Osteoblast (primary cell): ENCODE measurements around the gene PLEKHN1. TPM values are rescaled to one million over a fixed set of nuclear protein-coding genes. Genes with fewer than 3 reads are reported as not detected.

Source experiments
- DNase-seq: peaks from one replicate; pipeline ENCODE4 v3.0.0; 2011; ENCODE audit warnings: low spot score, mixed read lengths; ENCODE audit not compliant: insufficient read length; ENCODE audit errors: missing footprints
- H2AFZ ChIP-seq: 2 replicates; pipeline ENCODE4 v1.6.0; 2011; ENCODE audit warnings: mild to moderate bottlenecking, low read length
- H3K27ac ChIP-seq: 2 replicates; pipeline ENCODE4 v1.5.1; 2011; ENCODE audit warnings: mild to moderate bottlenecking, low read depth, low read length, moderate library complexity
- H3K27me3 ChIP-seq: 2 replicates; pipeline ENCODE4 v1.6.0; 2012; ENCODE audit warnings: mild to moderate bottlenecking, control low read depth, inconsistent platforms, low read length, moderate library complexity; ENCODE audit not compliant: insufficient read depth
- H3K36me3 ChIP-seq: 2 replicates; pipeline ENCODE4 v1.5.1; 2011; ENCODE audit warnings: mild to moderate bottlenecking, low read length, control low read depth, moderate library complexity; ENCODE audit not compliant: insufficient read depth
- H3K4me1 ChIP-seq: 2 replicates; pipeline ENCODE4 v1.5.1; 2011; ENCODE audit warnings: mild to moderate bottlenecking, low read length, control low read depth, moderate library complexity; ENCODE audit not compliant: insufficient read depth
- H3K4me2 ChIP-seq: 2 replicates; pipeline ENCODE4 v1.6.0; 2011; ENCODE audit warnings: mild to moderate bottlenecking, low read length; ENCODE audit not compliant: insufficient read depth
- H3K4me3 ChIP-seq: fragments of 200-600 bp; sonication (generic); 3 replicates; pipeline ENCODE4 v1.5.1; 2012; ENCODE audit warnings: mild to moderate bottlenecking, low read length, inconsistent platforms; ENCODE audit not compliant: insufficient read depth
- H3K79me2 ChIP-seq: 2 replicates; pipeline ENCODE4 v1.6.0; 2012; ENCODE audit warnings: mild to moderate bottlenecking, low read length, control low read depth, inconsistent platforms; ENCODE audit not compliant: insufficient read depth
- H3K9me3 ChIP-seq: 2 replicates; pipeline ENCODE4 v1.5.1; 2011; ENCODE audit warnings: low read depth, low read length, control low read depth
- H4K20me1 ChIP-seq: 2 replicates; pipeline ENCODE4 v1.6.0; 2012; ENCODE audit warnings: mild to moderate bottlenecking, low read length, control low read depth; ENCODE audit not compliant: insufficient read depth
- CTCF ChIP-seq: IDR thresholded peaks from 2 replicates; pipeline ENCODE4 v1.5.1; 2011; ENCODE audit warnings: mild to moderate bottlenecking, low read depth, low read length, moderate library complexity; ENCODE audit errors: extremely low read depth
- total RNA-seq: library from RNA; depleted of rRNA; stranded (reverse); fragments of >200 nt; gene quantifications from 2 replicates; pipeline ENCODE4 v1.2.3, GENCODE V29; 2012

PLEKHN1 gene
- total RNA-seq, 1 donor, result 0.36 TPM

GRCh38 chr1:927234-927633 is 39.0 kb upstream of the PLEKHN1 start:
- Histone ChIP-seq H3K4me3 (no peak overlapping the region), H3K27ac (no peak overlapping the region), H2AFZ (no peak overlapping the region), H3K27me3 (no peaks in the 10 kb centered on the region), H3K4me1 (peaks cover 4% of the 10 kb centered on the region), H3K9me3 (no peaks in the 10 kb centered on the region), H3K4me2 (no peak overlapping the region), H3K79me2 (no peaks in the 10 kb centered on the region), H3K36me3 (no peaks in the 10 kb centered on the region), H4K20me1 (peaks cover 51% of the 10 kb centered on the region)
- TF ChIP-seq CTCF, result no peak
- DNase-seq, result no peak

- Histone ChIP-seq H2AFZ (no peak overlapping the region), H3K4me1 (peaks cover 4% of the 10 kb centered on the region), H3K4me3 (no peak overlapping the region), H3K27ac (no peak overlapping the region), H3K27me3 (no peaks in the 10 kb centered on the region), H3K79me2 (no peaks in the 10 kb centered on the region), H3K4me2 (no peak overlapping the region), H4K20me1 (peaks cover 47% of the 10 kb centered on the region), H3K36me3 (no peaks in the 10 kb centered on the region), H3K9me3 (no peaks in the 10 kb centered on the region)
- TF ChIP-seq CTCF, result no peak
- DNase-seq, result no peak
These were observed 38.5 kb upstream of the PLEKHN1 start for GRCh38 chr1:927748-928147.

GRCh38 chr1:928825-929661 is 37.2 kb upstream of the PLEKHN1 start:
- Histone ChIP-seq H3K79me2 (no peaks in the 10 kb centered on the region), H4K20me1 (peaks cover 42% of the 10 kb centered on the region), H3K27me3 (no peaks in the 10 kb centered on the region), H3K4me1 (peaks cover 4% of the 10 kb centered on the region), H3K4me2 (no peak overlapping the region), H3K9me3 (no peaks in the 10 kb centered on the region), H2AFZ (no peak overlapping the region), H3K36me3 (no peaks in the 10 kb centered on the region), H3K4me3 (no peak overlapping the region), H3K27ac (no peak overlapping the region)
- DNase-seq, result no peak
- no peak for TF ChIP-seq CTCF

- Histone ChIP-seq H3K27ac (no peak overlapping the region), H3K4me1 (peaks cover 4% of the 10 kb centered on the region), H3K27me3 (no peaks in the 10 kb centered on the region), H3K4me3 (no peak overlapping the region), H3K9me3 (no peaks in the 10 kb centered on the region), H3K79me2 (no peaks in the 10 kb centered on the region), H3K4me2 (no peak overlapping the region), H3K36me3 (no peaks in the 10 kb centered on the region), H4K20me1 (peaks cover 44% of the 10 kb centered on the region), H2AFZ (no peak overlapping the region)
- TF ChIP-seq CTCF, result no peak
- DNase-seq, result no peak
These were observed 36.3 kb upstream of the PLEKHN1 start for GRCh38 chr1:929712-930632.
